CD4-positive, alpha-beta T cell treated with Interleukin-10 for 1 hour (primary cell): ENCODE results near the gene SOWAHA.

Source experiments
- DNase-seq: peaks from one replicate; pipeline ENCODE4 v3.0.0-alpha.2; 2020

Gene SOWAHA

DNA sequence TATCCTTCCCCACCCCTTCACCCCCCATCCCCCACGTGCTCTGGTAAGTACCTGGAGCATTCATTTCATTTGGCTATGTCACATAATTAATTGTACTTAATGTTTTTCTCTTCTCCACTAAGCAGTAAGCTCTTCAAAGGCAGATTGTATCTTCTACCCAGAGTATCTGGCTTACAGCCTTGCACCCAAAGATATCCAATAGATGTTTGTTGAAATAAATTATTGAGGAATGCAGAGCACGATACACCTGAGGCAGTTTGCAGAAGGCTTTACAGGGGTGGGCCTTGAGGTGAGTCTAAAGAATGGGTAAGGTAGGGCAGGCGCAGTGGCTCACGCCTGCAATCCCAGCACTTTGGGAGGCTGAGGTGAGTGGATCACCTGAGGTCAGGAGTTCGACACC, 2.5 kb upstream of the SOWAHA start:
- no peak for DNase-seq

- no peak for DNase-seq
These were observed 858 bp upstream of the SOWAHA start for GRCh38 chr5:132812123-132812765.

DNA sequence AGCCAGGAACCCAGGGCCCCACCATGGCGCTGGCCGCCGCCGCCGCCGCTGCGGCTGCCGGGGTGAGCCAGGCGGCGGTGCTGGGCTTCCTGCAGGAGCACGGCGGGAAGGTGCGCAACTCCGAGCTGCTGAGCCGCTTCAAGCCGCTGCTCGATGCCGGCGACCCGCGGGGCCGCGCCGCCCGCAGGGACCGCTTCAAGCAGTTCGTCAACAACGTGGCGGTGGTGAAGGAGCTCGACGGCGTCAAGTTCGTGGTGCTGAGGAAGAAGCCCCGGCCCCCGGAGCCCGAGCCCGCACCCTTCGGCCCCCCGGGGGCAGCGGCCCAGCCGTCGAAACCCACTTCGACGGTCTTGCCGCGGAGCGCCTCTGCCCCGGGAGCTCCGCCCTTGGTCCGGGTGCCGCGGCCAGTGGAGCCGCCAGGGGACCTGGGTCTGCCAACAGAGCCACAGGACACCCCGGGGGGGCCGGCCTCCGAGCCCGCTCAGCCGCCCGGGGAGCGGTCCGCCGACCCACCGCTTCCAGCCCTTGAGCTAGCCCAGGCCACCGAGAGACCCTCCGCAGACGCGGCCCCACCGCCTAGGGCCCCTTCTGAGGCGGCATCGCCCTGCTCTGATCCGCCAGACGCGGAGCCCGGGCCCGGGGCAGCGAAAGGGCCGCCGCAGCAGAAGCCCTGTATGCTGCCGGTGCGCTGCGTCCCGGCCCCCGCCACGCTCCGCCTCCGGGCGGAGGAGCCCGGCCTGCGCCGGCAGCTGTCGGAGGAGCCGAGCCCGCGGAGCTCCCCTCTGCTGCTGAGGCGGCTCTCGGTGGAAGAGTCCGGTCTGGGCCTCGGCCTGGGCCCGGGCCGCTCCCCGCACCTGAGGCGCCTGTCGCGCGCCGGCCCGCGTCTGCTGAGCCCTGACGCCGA, 749 bp downstream of the SOWAHA start:
- peak; percentile 34 for DNase-seq

- no peak for DNase-seq
These were observed 1.6 kb downstream of the SOWAHA start for GRCh38 chr5:132814503-132815294.

- DNase-seq = no peak
These were observed 2.4 kb downstream of the SOWAHA start for GRCh38 chr5:132815454-132815853.

DNA sequence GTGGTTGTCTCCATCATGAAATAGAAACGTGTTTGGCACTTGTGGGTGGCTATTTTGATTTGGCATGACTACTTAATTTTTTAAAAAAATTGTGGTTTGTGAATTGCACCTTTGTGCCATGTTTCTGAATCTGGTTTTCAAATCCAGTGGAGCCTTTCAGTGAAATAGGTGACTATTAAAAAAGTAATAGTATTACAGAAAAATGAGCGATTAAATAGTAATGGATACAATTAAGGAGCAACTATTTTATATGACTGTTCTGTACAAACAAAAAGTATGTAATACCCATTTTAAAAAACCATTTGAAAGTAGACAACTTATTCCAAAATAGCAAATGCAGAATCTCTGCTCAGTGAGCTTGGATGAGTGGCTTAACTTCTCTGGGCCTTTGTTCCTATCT, 3.0 kb downstream of the SOWAHA start:
- no peak for DNase-seq

DNA sequence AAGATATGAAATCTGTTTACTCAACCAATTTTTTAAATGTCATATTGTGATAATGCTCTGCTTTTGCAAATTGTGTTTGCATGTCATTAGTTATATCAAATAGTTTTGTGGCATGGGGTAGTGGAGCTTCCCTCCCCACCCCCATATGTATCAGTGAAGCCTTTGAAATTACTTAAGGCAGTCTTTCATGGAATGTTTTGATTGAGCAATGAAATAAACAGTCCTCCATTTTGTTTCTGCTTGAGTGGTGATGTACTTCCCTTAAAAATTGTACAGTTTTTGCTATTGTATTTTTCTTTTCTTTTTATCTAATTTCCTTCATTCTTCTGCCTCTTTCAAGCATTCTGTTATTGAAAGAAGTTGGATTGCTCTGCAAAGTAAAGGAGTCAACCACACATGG, 3.5 kb downstream of the SOWAHA start:
- no peak for DNase-seq

DNA sequence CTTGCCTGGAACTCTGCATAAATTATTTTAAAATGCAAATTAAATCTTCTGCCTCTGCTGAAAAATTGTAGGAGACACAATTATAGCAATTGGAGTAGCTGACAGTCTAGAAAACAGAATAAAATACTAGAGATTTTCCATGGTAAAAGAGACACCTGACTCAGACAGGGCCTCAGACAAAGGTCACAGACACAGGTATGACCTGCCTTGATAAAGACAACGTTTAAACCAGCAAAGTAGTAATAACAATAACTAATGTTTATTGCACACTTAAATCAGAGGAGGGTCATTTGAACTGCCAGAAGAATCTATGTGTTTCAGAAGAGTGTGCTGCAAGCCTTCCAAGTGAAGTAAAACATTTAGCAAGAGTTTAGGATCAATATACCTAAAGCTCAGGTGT, 3.9 kb downstream of the SOWAHA start:
- DNase-seq = no peak

- DNase-seq = no peak
These were observed 6.4 kb downstream of the SOWAHA start for GRCh38 chr5:132819468-132819867.

GRCh38 chr5:132820162-132820754, 7.2 kb downstream of the SOWAHA start:
- peak; percentile 88 for DNase-seq

GRCh38 chr5:132821350-132821749, 8.2 kb downstream of the SOWAHA start:
- no peak for DNase-seq

GRCh38 chr5:132821791-132822190, 8.7 kb downstream of the SOWAHA start:
- no peak for DNase-seq

DNA sequence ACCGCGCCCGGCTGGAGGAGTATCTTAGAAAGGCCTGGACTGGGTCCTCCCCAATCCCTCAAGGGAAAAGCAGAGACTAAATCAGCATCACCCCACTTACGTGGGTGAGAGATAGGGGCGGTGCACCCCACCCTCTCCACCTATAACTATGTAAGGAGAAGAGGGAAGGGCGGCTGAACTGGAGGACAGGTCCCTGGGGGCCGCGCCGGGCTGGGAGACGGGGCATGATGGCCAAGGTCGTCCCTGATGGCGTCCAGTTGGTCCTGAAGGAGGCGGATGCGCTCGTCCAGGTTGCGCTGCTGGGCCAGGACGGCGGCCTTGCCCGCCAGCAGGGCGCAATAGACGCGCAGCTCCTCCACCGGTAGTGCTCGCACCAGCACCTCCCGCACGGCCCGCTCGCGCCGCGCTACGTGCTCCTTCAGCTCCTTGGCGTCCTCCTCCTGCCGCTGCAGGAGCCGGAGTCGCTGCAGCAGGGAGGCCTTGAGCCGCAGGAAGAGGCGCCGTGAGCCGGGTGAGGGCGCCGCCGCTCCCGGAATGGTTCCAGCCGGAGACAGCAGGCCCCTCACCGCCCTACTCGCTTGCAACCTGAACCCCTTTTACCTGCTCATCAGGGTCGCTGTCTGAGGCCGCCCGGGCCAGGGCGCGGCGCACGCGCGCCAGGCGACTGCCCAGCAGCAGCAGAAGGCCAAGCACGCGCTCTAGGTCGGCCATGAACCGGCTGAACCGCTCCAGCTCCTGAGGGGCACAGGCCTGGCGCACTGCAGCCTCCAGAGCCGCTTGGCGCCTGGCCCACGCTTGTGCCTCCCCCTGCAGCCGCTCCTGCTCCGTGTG, 9.8 kb downstream of the SOWAHA start:
- DNase-seq = no peak

DNA sequence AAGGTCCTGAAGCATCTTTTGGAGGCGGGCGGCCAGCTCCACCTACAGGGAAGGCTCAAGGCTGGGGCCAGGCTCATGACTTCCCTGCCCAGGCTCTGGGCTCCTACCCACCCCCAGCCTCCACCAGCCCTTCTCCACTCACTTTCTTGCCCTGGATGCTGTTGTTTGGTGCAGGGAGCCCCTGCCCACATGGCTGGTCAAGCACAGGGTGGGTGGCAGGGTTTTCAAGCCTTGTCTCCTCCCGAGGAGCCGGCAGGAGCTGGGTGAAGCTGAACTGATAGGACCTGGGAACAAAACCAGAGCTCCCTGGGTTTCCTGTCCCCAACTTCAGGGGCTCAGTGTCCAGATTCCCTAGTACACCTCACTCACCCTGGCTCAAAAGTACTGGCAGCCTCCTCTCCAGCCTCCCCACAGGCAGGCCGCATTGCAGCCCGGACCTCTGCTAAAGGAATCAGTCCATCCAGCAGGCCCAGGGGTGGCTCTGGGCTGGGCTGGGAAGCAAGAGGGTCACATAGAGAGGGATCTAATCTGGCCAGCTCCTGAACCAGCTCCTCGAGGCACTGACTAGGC, 10.5 kb downstream of the SOWAHA start:
- DNase-seq = no peak

- no peak for DNase-seq
These were observed 11.3 kb downstream of the SOWAHA start for GRCh38 chr5:132824426-132824825.

GRCh38 chr5:132825033-132825833, 12.1 kb downstream of the SOWAHA start:
- DNase-seq = no peak

GRCh38 chr5:132825834-132826391, 12.8 kb downstream of the SOWAHA start:
- no peak for DNase-seq

DNA sequence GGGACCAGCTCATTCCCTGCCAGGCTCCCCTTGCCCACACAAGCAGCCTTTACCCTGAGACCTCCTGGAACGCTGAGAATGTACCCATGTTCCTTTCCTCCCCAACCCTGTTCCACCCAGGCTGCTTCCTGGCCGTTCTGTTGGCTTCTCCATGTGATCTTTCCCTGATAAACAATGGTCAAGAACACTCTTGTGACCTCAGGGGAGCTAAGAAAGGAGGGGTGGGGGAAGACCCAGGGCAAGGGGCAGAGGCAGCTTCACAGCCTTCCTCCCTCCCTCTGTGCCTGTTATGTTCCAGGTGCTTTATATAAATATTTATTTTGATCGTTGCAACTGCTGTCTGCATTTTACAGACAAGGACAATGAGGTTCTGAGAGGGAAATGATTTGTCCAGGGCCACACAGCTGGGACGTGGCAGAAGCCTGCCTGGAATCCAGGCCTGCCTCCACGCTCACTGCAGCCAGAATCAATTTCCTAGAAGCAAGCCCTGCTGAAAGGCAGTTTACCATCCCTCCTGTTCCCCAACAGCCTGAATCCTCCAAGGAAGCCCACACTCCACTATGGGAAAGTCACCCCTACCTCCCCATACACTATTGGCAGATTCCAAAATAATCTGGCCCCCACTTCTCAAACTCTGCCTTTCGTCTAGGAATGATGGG, 13.5 kb downstream of the SOWAHA start:
- no peak for DNase-seq

DNA sequence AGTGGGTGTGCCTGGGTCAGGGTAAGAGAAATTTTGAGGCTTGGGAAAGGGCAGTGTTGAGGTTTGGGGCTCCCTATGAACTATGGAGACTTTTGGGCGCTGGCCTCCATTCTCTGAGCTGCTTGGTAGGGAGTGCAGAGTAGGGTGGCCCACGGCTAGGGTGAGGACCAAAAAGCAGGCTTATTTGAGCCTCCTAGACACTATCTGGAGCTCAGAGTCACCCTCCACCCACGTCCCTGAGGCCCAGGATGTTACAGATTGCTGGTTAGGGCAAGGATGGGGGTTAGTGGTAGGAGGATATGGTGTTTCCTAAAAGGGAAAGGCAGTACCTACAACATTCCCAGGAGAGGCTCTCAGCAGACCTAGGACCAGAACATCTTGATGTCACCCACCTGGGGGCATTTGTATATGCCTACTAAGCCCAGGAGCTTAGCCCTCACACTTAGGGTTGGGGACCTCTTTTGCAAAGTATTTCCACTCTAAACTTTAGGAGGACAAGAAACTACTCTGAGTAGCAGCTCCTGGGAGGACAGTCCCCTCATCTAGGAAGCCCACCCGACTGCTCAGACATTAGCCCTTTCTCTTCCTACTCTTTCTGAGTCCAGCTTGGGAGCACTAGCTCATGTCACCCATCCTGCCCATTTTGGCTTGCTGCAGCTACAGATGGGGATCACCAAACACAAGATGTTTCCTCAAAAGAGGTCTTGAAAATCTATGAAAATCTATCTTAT, 15.0 kb downstream of the SOWAHA start:
- DNase-seq = no peak
